Mesodermal cell (in vitro differentiated cells): ENCODE measurements around the gene IL6ST.
"Not testable (repeated sequence)": the region's sequence is repeated elsewhere in the genome, so short reads cannot be mapped to it uniquely, and the experiment has no call there.

Experiments
- H3K27ac ChIP-seq: 2 replicates; pipeline ENCODE4 v1.7.0; 2013; ENCODE audit warnings: mild to moderate bottlenecking, low read depth, low read length, moderate library complexity; ENCODE audit not compliant: severe bottlenecking
- H3K36me3 ChIP-seq: 2 replicates; pipeline ENCODE4 v1.7.1; 2013; ENCODE audit warnings: mild to moderate bottlenecking, low read length, moderate library complexity; ENCODE audit not compliant: control insufficient read depth, insufficient read depth
- H3K4me1 ChIP-seq: one replicate; pipeline ENCODE4 v1.7.1; 2013; ENCODE audit warnings: mild to moderate bottlenecking, low read length; ENCODE audit not compliant: insufficient read depth, control insufficient read depth, poor library complexity, severe bottlenecking
- H3K4me3 ChIP-seq: 2 replicates; pipeline ENCODE4 v1.7.0; 2013; ENCODE audit warnings: low read length, control low read depth, mild to moderate bottlenecking; ENCODE audit not compliant: insufficient read depth, poor library complexity, severe bottlenecking; ENCODE audit errors: extremely low read depth
- H3K9me3 ChIP-seq: 2 replicates; pipeline ENCODE4 v1.7.1; 2013; ENCODE audit warnings: mild to moderate bottlenecking, low read length, moderate library complexity; ENCODE audit not compliant: control insufficient read depth
- WGBS, 2 experiments: methylation state at CpG; one replicate each; pipeline ENCODE4 v1.1.5; 2013; ENCODE audit warnings: missing lambda C conversion rate in 2 of 2; ENCODE audit not compliant: insufficient coverage in 2 of 2; 5-methylcytosine and 5-hydroxymethylcytosine counted together

Gene IL6ST

DNA sequence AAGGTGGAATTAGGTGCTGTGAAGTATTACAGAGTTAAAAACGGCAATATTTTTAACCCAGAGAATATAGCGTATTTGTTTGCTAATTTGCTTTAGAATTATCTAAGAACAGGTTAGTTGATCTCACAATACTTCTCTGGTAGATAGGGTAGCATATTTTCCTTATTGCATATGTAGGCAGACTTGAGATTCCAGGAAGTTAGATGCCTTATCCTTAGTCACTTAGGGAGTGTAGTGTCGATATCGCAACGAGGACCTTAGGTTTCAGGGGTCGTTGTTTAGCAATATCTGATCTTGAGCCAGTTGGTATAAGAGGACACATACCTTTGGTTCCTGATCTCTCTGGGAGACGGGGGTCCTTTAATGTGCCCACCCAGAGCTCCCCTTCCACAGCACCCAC, 28.5 kb upstream of the IL6ST start:
- Histone ChIP-seq H3K9me3 (no peaks in the 10 kb centered on the region), H3K4me1 (peaks cover 7% of the 10 kb centered on the region), H3K27ac (no peak overlapping the region), H3K36me3 (no peaks in the 10 kb centered on the region), H3K4me3 (no peak overlapping the region)
- WGBS, 2 experiments: 91% methylated on average over 7 of the region's 7 CpGs; no CpG with 5 or more reads in 1 of the 2 experiments

DNA sequence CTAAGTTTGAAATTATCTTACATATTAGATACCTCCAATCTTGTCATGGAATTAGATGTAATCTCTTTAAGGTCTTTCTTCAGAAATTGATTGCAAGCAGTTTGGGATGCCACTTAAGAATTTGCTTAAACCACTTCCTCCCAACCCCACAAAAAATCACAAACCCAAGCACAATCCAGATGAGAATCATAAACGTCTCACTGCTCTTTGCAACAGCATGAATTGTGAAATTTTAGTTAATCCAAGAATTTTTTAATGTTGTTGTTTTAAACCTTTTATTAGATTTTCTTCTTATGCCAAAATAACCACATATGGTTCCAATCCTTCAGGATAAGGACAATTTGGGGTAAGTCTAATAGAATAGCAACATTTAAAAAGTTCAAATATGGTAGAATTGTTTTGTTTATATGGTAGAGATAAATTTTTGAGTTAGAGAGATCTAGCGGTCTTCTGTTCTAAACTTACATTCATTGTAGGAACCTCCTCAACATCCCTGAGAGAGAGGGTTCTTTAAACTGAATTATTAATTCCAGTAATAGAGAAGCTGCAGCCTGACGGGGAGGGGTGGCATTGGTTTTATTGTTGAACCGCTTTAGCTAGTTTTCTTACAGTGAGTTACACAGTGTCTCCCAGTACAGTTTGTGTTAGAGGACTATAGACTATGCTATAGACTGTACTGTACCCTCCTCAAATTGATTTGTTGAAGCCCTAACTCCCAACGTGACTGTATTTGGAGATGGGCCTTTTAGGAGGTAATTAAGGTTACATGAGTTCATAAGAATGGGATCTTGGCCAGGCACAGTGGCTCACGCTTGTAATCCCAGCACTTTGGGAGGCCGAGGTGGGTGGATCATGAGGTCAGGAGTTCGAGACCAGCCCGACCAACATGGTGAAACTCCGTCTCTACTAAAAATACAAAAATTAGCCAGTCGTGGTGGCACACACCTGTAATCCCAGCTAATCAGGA, 24.8 kb upstream of the IL6ST start:
- Histone ChIP-seq H3K27ac (no peak overlapping the region), H3K36me3 (no peaks in the 10 kb centered on the region), H3K9me3 (peaks cover 8% of the 10 kb centered on the region), H3K4me3 (no peak overlapping the region), H3K4me1 (no peaks in the 10 kb centered on the region)
- WGBS, 2 experiments: 84 to 100% methylated on average over 3 to 6 of the region's 11 CpGs

DNA sequence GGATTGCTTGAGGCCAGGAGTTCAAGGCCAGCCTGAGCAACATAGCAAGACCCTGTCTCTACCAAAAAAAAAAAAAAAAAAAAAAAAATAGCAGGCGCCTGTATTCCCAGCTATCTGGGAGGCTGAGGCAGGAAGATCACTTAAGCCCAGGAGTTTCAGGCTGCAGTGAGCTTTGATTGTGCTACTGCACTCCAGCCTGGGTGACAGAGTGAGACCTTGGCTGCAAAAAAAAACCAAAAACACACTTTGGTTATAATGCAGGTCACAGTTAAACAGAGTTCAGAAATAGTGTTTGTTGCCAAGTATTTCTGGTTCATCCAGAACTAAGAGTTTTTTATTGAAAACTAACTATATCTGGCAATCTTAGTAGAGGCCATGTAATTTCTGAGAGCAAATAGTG, 24.1 kb upstream of the IL6ST start:
- Histone ChIP-seq H3K4me1 (no peaks in the 10 kb centered on the region), H3K36me3 (no peaks in the 10 kb centered on the region), H3K9me3 (peaks cover 8% of the 10 kb centered on the region), H3K4me3 (no peak overlapping the region), H3K27ac (no peak overlapping the region)
- WGBS, 2 experiments: no CpG with 5 or more reads among the region's 1 CpG

DNA sequence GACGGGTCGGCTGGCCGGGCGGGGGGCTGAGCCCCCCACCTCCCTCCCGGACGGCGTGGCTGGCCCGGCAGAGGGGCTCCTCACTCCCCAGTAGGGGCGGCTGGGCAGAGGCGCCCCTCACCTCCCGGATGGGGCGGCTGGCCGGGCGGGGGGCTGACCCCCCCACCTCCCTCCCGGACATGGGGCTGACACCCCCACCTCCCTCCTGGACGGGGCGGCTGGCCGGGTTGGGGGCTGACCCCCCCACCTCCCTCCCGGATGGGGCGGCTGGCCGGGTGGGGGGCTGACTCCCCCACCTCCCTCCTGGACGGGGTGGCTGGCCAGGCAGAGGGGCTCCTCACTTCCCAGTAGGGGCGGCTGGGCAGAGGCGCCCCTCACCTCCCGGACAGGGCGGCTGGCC, 19.9 kb upstream of the IL6ST start:
- 95 to 100% methylated on average over 4 of the region's 26 CpGs for WGBS, 2 experiments
- not testable (repeated sequence) for H3K9me3 ChIP-seq, H3K36me3 ChIP-seq

DNA sequence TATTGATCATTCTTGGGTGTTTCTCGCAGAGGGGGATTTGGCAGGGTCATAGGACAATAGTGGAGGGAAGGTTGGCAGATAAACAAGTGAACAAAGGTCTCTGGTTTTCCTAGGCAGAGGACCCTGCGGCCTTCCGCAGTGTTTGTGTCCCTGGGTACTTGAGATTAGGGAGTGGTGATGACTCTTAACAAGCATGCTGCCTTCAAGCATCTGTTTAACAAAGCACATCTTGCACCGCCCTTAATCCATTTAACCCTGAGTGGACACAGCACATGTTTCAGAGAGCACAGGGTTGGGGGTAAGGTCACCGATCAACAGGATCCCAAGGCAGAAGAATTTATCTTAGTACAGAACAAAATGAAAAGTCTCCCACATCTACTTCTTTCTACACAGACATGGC, 19.2 kb upstream of the IL6ST start:
- H3K4me1 ChIP-seq, H3K4me3 ChIP-seq, H3K36me3 ChIP-seq, H3K9me3 ChIP-seq, H3K27ac ChIP-seq: not testable (repeated sequence)
- WGBS, 2 experiments: no CpG with 5 or more reads among the region's 5 CpGs

More for the DNA sequence above, 19.9 kb upstream of the IL6ST start:
- H3K4me3 ChIP-seq, H3K4me1 ChIP-seq, H3K27ac ChIP-seq: not testable (repeated sequence)

DNA sequence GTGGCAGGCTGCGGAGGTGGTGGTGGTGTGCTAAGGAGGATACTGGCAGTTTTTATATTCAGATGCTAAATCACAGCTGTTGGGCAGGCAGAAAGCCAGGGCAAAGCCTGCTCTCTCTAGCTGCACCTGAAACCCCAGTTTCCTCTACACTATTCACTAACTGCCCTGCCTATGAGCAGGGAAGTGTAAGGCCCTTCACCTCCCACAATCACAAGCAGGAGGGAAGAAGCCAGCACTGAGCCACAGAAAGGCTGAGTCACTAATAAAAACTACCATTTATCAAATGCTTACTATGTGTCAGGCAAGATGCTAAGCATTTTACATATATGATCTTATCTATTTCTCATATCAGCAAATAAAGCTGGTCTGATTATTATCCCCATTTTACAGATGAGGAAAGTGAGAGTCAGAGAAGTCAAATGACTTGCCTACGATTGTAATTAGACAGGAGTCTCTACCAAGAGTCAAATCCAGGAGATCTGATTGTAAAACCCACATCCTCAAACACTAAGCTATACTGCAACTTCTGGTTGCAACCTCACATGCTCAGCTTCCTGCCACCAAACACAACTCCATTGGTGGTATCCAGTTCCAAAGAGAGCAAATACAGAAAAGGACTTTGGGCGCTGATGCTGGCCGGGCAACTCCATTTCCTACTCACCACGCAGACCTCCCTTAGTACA, 17.7 kb upstream of the IL6ST start:
- peaks cover 8% of the 10 kb centered on the region for H3K9me3 ChIP-seq
- WGBS, 2 experiments: 93 to 100% methylated on average over 2 of the region's 5 CpGs
- H3K27ac ChIP-seq: no peak overlapping the region
- H3K36me3 ChIP-seq: no peaks in the 10 kb centered on the region
- no peak overlapping the region for H3K4me3 ChIP-seq
- no peaks in the 10 kb centered on the region for H3K4me1 ChIP-seq

DNA sequence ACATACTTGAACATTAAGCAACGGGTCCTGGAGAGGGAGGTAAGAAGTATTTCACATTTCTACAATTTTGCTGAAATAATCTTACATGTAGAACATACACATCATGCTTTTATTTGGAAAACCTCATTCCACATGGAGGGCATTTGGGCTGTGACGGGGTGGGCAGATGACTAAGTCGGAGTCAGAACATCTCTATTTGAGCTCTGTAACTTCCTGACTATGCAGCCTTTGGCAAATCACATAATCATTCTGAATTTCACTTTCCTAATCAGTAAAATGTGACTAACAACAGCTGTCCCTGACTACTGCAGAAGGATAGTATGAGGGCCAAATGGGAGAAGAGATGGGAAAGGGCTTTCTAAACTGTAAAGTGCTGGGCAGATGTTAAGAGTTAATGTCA, 17.1 kb upstream of the IL6ST start:
- H3K36me3 ChIP-seq: no peaks in the 10 kb centered on the region
- no peak overlapping the region for H3K4me3 ChIP-seq
- no peaks in the 10 kb centered on the region for H3K4me1 ChIP-seq
- WGBS, 2 experiments: 93 to 100% methylated on average over 2 of the region's 3 CpGs
- peaks cover 8% of the 10 kb centered on the region for H3K9me3 ChIP-seq
- H3K27ac ChIP-seq: no peak overlapping the region

DNA sequence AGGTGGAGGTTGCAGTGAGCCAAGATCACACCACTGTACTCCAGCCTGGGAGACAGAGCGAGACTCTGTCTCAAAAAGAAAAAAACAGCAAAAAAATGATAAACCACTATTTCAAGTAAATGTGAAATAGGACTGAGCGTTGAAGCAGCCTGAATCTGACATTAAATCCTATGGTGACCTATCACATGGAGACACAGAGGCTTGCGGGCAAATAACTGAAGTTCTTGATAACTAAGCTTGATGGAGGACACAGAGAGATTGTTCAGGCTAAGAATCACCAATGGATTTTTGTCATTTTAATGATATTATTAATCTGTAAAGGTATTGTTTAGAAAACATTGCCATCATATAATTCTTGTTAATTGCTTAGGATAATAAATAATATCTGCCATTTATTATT, 15.7 kb upstream of the IL6ST start:
- Histone ChIP-seq H3K36me3 (no peaks in the 10 kb centered on the region), H3K27ac (no peak overlapping the region), H3K4me1 (no peaks in the 10 kb centered on the region), H3K9me3 (no peaks in the 10 kb centered on the region), H3K4me3 (no peak overlapping the region)
- 95% methylated on average over 2 of the region's 3 CpGs; no CpG with 5 or more reads in 1 of the 2 experiments for WGBS, 2 experiments

DNA sequence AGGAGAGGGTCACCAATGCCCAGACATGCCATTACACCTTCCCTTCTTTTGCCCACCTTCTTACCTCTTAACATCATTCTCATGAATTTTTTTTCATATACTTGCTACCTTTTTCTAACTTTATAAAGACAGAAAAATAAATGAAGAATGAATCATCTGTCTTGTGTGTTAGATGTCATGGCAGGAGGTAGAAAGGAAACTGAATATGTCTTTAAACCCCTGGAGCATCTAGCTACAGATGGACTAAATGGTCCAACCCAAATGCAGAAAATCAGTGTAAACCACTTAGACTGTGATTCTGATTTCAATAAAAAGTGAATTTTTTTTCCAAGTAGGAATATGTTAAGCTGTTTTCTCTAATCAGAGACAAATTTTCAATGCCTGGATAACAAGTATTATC, 11.8 kb upstream of the IL6ST start:
- Histone ChIP-seq H3K27ac (no peak overlapping the region), H3K36me3 (no peaks in the 10 kb centered on the region), H3K9me3 (no peaks in the 10 kb centered on the region), H3K4me1 (no peaks in the 10 kb centered on the region), H3K4me3 (no peak overlapping the region)

DNA sequence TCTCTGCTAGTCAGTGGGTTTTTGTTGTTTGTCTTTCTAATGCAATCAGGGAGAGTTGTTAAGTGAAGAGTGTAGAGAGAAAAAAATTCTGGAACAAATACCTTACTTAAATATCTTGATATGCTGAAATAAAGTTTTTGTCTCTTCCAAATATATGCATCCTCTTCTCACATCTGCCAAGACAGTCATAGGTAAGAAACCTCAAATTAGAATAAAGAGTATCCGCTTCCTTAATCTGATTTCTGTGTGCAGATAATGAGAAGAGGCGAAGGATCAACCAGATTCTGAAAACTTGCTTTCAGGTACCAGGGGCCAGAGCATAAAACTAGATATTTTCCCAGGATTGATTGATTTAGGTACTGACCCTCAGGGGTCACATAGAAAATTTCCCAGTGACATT, 11.3 kb upstream of the IL6ST start:
- Histone ChIP-seq H3K4me3 (no peak overlapping the region), H3K27ac (no peak overlapping the region), H3K9me3 (no peaks in the 10 kb centered on the region), H3K4me1 (no peaks in the 10 kb centered on the region), H3K36me3 (no peaks in the 10 kb centered on the region)
- WGBS, 2 experiments: 88 to 100% methylated on average over 1 of the region's 2 CpGs

DNA sequence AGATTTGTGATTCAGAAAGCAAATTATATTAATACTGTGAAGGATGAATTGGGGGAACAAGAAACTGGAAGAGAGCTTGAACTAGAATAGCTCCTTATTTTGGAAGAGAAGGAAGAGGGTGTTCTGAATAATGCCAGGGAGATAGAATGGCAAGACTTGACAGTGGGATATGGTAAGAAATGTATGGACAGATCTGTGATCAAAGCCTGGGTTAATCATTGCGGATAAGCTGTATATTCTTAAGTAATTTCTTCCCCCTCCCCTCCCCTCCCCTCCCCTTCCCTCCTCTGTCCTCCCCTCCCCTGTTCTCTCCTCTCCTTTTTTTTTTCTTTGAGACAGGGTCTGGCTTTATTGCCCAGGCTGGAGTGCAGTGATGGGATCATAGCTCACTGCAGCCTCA, 10.1 kb upstream of the IL6ST start:
- Histone ChIP-seq H3K4me1 (no peaks in the 10 kb centered on the region), H3K4me3 (no peak overlapping the region), H3K27ac (no peak overlapping the region), H3K9me3 (no peaks in the 10 kb centered on the region), H3K36me3 (no peaks in the 10 kb centered on the region)
- no CpG with 5 or more reads among the region's 1 CpG for WGBS, 2 experiments
